ENCODE measurements around the gene NPM3. TPM values are rescaled to one million over a fixed set of nuclear protein-coding genes. Genes with fewer than 3 reads are reported as not detected.

Gene NPM3
- total and polyA plus RNA-seq, 7 experiments from 2014 or later: 10.3 to 31.3 (median 15.5) TPM

GRCh38 chr10:101763141-101763846, 20.0 kb downstream of the NPM3 start:
- H3K4me1 ChIP-seq (ENCODE audit: control insufficient read depth in 2 of 2, insufficient read depth in 2 of 2, low read length in 2 of 2): no peaks in the 10 kb centered on the region
- ChIA-PET POLR2A (no interaction called here), CTCF (no interaction called here)
- H3K9me3 Mint-ChIP-seq: no peaks in the 10 kb centered on the region
- no peak overlapping the region for H3K4me3 Mint-ChIP-seq
- H3K4me3 ChIP-seq (ENCODE audit: low read length): no peak overlapping the region
- no peaks in the 10 kb centered on the region for H3K27me3 ChIP-seq (ENCODE audit: control insufficient read depth in 2 of 2, insufficient read depth in 2 of 2, low read length in 2 of 2)
- no peaks in the 10 kb centered on the region for H3K36me3 ChIP-seq (ENCODE audit: control insufficient read depth in 2 of 3, insufficient read depth in 3 of 3, low read length in 3 of 3)
- intact Hi-C loops (cut with micrococcal nuclease): no loop called here
- no peaks in the 10 kb centered on the region for H3K36me3 Mint-ChIP-seq
- peaks cover 8 to 41% (median 9%) of the 10 kb centered on the region in 5 donors for H3K27me3 Mint-ChIP-seq
- no peak overlapping the region for H3K27ac Mint-ChIP-seq
- H3K9me3 ChIP-seq (ENCODE audit: control insufficient read depth in 2 of 3, low read length in 3 of 3): no peaks in the 10 kb centered on the region
- no peak for DNase-seq
- H3K4me1 Mint-ChIP-seq: no peaks in the 10 kb centered on the region
- H3K27ac ChIP-seq (ENCODE audit: low read depth, low read length): no peak overlapping the region
- no peak for ATAC-seq

GRCh38 chr10:101762736-101763135, 20.5 kb downstream of the NPM3 start:
- Mint-ChIP-seq H3K4me1 (no peaks in the 10 kb centered on the region), H3K36me3 (no peaks in the 10 kb centered on the region), H3K27me3 (peaks cover 8 to 37% (median 9%) of the 10 kb centered on the region in 5 donors), H3K9me3 (no peaks in the 10 kb centered on the region), H3K4me3 (no peak overlapping the region), H3K27ac (no peak overlapping the region)
- no peak overlapping the region for H3K27ac ChIP-seq (ENCODE audit: low read depth, low read length)
- POLR2A ChIA-PET: no interaction called here
- H3K9me3 ChIP-seq (ENCODE audit: control insufficient read depth in 2 of 3, low read length in 3 of 3): no peaks in the 10 kb centered on the region
- no peaks in the 10 kb centered on the region for H3K27me3 ChIP-seq (ENCODE audit: control insufficient read depth in 2 of 2, insufficient read depth in 2 of 2, low read length in 2 of 2)
- H3K36me3 ChIP-seq (ENCODE audit: control insufficient read depth in 2 of 3, insufficient read depth in 3 of 3, low read length in 3 of 3): no peaks in the 10 kb centered on the region
- no peak overlapping the region for H3K4me3 ChIP-seq (ENCODE audit: low read length)
- CTCF ChIA-PET: interaction anchor here (0.6 kb wide), 1 partner anchor 31 kb away, joined by 5 read pairs; no protein-coding TSS in a partner anchor
- DNase-seq (no peak), ATAC-seq (no peak)
- H3K4me1 ChIP-seq (ENCODE audit: control insufficient read depth in 2 of 2, insufficient read depth in 2 of 2, low read length in 2 of 2): no peaks in the 10 kb centered on the region
- intact Hi-C loops (cut with micrococcal nuclease): no loop called here

- no peaks in the 10 kb centered on the region for H3K36me3 Mint-ChIP-seq
- Histone ChIP-seq H3K36me3 (ENCODE audit: control insufficient read depth in 2 of 3, insufficient read depth in 3 of 3, low read length in 3 of 3) (no peaks in the 10 kb centered on the region), H3K4me1 (ENCODE audit: control insufficient read depth in 2 of 2, insufficient read depth in 2 of 2, low read length in 2 of 2) (no peaks in the 10 kb centered on the region), H3K4me3 (ENCODE audit: low read length) (no peak overlapping the region), H3K27me3 (ENCODE audit: control insufficient read depth in 2 of 2, insufficient read depth in 2 of 2, low read length in 2 of 2) (no peaks in the 10 kb centered on the region), H3K9me3 (ENCODE audit: control insufficient read depth in 2 of 3, low read length in 3 of 3) (no peaks in the 10 kb centered on the region), H3K27ac (ENCODE audit: low read depth, low read length) (no peak overlapping the region)
- CTCF ChIA-PET: no interaction called here
- H3K27me3 Mint-ChIP-seq: peaks cover 5 to 33% (median 12%) of the 10 kb centered on the region in 5 donors
- ATAC-seq: no peak
- no peak for DNase-seq
- POLR2A ChIA-PET: no interaction called here
- no peak overlapping the region for H3K27ac Mint-ChIP-seq
- H3K9me3 Mint-ChIP-seq: no peaks in the 10 kb centered on the region
- H3K4me3 Mint-ChIP-seq: no peak overlapping the region
- no peaks in the 10 kb centered on the region for H3K4me1 Mint-ChIP-seq
- intact Hi-C loops (cut with micrococcal nuclease): no loop called here
Measured at GRCh38 chr10:101761226-101761625, 22.0 kb downstream of the NPM3 start.

- Mint-ChIP-seq H3K9me3 (no peaks in the 10 kb centered on the region), H3K4me1 (no peaks in the 10 kb centered on the region), H3K4me3 (no peak overlapping the region), H3K36me3 (no peaks in the 10 kb centered on the region), H3K27me3 (peaks cover 4 to 28% (median 13%) of the 10 kb centered on the region in 5 donors), H3K27ac (no peak overlapping the region)
- H3K27me3 ChIP-seq (ENCODE audit: control insufficient read depth in 2 of 2, insufficient read depth in 2 of 2, low read length in 2 of 2): no peaks in the 10 kb centered on the region
- ChIA-PET CTCF (no interaction called here), POLR2A (no interaction called here)
- no peaks in the 10 kb centered on the region for H3K4me1 ChIP-seq (ENCODE audit: control insufficient read depth in 2 of 2, insufficient read depth in 2 of 2, low read length in 2 of 2)
- no peak overlapping the region for H3K4me3 ChIP-seq (ENCODE audit: low read length)
- ATAC-seq (no peak), DNase-seq (no peak)
- intact Hi-C loops (cut with micrococcal nuclease): no loop called here
- H3K9me3 ChIP-seq (ENCODE audit: control insufficient read depth in 2 of 3, low read length in 3 of 3): no peaks in the 10 kb centered on the region
- no peak overlapping the region for H3K27ac ChIP-seq (ENCODE audit: low read depth, low read length)
- no peaks in the 10 kb centered on the region for H3K36me3 ChIP-seq (ENCODE audit: control insufficient read depth in 2 of 3, insufficient read depth in 3 of 3, low read length in 3 of 3)
Measured at GRCh38 chr10:101760510-101760909, 22.7 kb downstream of the NPM3 start.

- intact Hi-C loops (cut with micrococcal nuclease): no loop called here
- no peaks in the 10 kb centered on the region for H3K27me3 ChIP-seq (ENCODE audit: control insufficient read depth in 2 of 2, insufficient read depth in 2 of 2, low read length in 2 of 2)
- H3K27me3 Mint-ChIP-seq: peaks cover 4 to 26% (median 9%) of the 10 kb centered on the region in 5 donors
- no peak overlapping the region for H3K4me3 ChIP-seq (ENCODE audit: low read length)
- CTCF ChIA-PET: interaction anchor here (1.0 kb wide), 1 partner anchor 56 kb away, joined by 5 read pairs; no protein-coding TSS in a partner anchor
- H3K4me3 Mint-ChIP-seq: no peak overlapping the region
- ATAC-seq: no peak
- H3K36me3 ChIP-seq (ENCODE audit: control insufficient read depth in 2 of 3, insufficient read depth in 3 of 3, low read length in 3 of 3): no peaks in the 10 kb centered on the region
- DNase-seq: no peak
- POLR2A ChIA-PET: interaction anchor here (0.7 kb wide), 1 partner anchor 685 kb away, joined by 3 read pairs; no protein-coding TSS in a partner anchor
- no peaks in the 10 kb centered on the region for H3K36me3 Mint-ChIP-seq
- no peak overlapping the region for H3K27ac Mint-ChIP-seq
- no peaks in the 10 kb centered on the region for H3K9me3 Mint-ChIP-seq
- no peaks in the 10 kb centered on the region for H3K9me3 ChIP-seq (ENCODE audit: control insufficient read depth in 2 of 3, low read length in 3 of 3)
- H3K4me1 Mint-ChIP-seq: no peaks in the 10 kb centered on the region
- H3K27ac ChIP-seq (ENCODE audit: low read depth, low read length): no peak overlapping the region
- H3K4me1 ChIP-seq (ENCODE audit: control insufficient read depth in 2 of 2, insufficient read depth in 2 of 2, low read length in 2 of 2): no peaks in the 10 kb centered on the region
Measured at GRCh38 chr10:101759309-101760247, 23.7 kb downstream of the NPM3 start.

GRCh38 chr10:101758858-101759257, 24.4 kb downstream of the NPM3 start:
- Mint-ChIP-seq H3K27ac (no peak overlapping the region), H3K4me3 (no peak overlapping the region), H3K4me1 (no peaks in the 10 kb centered on the region), H3K27me3 (peaks cover 2 to 32% (median 14%) of the 10 kb centered on the region in 5 donors), H3K36me3 (no peaks in the 10 kb centered on the region), H3K9me3 (no peaks in the 10 kb centered on the region)
- Histone ChIP-seq H3K36me3 (ENCODE audit: control insufficient read depth in 2 of 3, insufficient read depth in 3 of 3, low read length in 3 of 3) (no peaks in the 10 kb centered on the region), H3K27me3 (ENCODE audit: control insufficient read depth in 2 of 2, insufficient read depth in 2 of 2, low read length in 2 of 2) (no peaks in the 10 kb centered on the region), H3K9me3 (ENCODE audit: control insufficient read depth in 2 of 3, low read length in 3 of 3) (no peaks in the 10 kb centered on the region), H3K4me1 (ENCODE audit: control insufficient read depth in 2 of 2, insufficient read depth in 2 of 2, low read length in 2 of 2) (no peaks in the 10 kb centered on the region), H3K4me3 (ENCODE audit: low read length) (no peak overlapping the region), H3K27ac (ENCODE audit: low read depth, low read length) (no peak overlapping the region)
- ATAC-seq: no peak
- ChIA-PET POLR2A (interaction anchor here (0.7 kb wide), 1 partner anchor 685 kb away, joined by 3 read pairs; no protein-coding TSS in a partner anchor), CTCF (no interaction called here)
- no peak for DNase-seq
- intact Hi-C loops (cut with micrococcal nuclease): no loop called here
